Vagina (tissue), 2 donors: ENCODE data around the gene COPS7B. TPM values are rescaled to one million over a fixed set of nuclear protein-coding genes. Genes with fewer than 3 reads are reported as not detected.

Experiments
- DNase-seq, 2 donors: peaks; one replicate each; pipeline ENCODE4 v3.0.0-alpha.2; 2017; ENCODE audit errors: extremely low spot score in 2 of 2
- H3K27ac ChIP-seq: fragments of 200-600 bp; sonication (generic); one replicate; pipeline ENCODE4 v1.5.1; 2019
- H3K27me3 ChIP-seq: fragments of 200-600 bp; sonication (generic); one replicate; pipeline ENCODE4 v1.5.1; 2019
- H3K36me3 ChIP-seq, 2 donors: fragments of 200-600 bp; sonication (generic); one replicate each; pipeline ENCODE4 v1.5.1; 2017 to 2019
- H3K4me1 ChIP-seq: fragments of 200-600 bp; sonication (generic); one replicate; pipeline ENCODE4 v1.5.1; 2019
- H3K4me3 ChIP-seq, 2 donors: fragments of 200-600 bp; sonication (generic); 1 replicate in 1 of 2; 2 replicates in 1 of 2; pipeline ENCODE4 v1.5.1; 2016 to 2019
- H3K9me3 ChIP-seq: fragments of 200-600 bp; sonication (generic); one replicate; pipeline ENCODE4 v1.5.1; 2019
- POLR2A ChIP-seq, 2 donors: fragments of 450-650 bp; IDR thresholded peaks; one replicate each; pipeline ENCODE4 v1.6.1; 2017; ENCODE audit warnings: antibody characterized with exemption in 2 of 2, mild to moderate bottlenecking in 2 of 2, moderate library complexity in 2 of 2
- POLR2AphosphoS5 ChIP-seq, 2 donors: sonication (generic); formaldehyde crosslinking; IDR thresholded peaks; one replicate each; pipeline ENCODE4 v1.9.0; 2017; ENCODE audit warnings: antibody characterized with exemption in 2 of 2, mild to moderate bottlenecking in 2 of 2, low read depth in 1 of 2; ENCODE audit not compliant: insufficient read depth in 1 of 2
- intact Hi-C: fragments of 100-400 bp; cut with DNase I; formaldehyde crosslinking; loops from one replicate; pipeline ENCODE4 v1.15.1; 2023
- total RNA-seq: library from RNA; depleted of rRNA; stranded (reverse); fragments of >200 nt; gene quantifications from one replicate; pipeline ENCODE4 v1.2.3, GENCODE V29; 2016
- TF ChIP-seq, protein P1 (sequence below), 3 experiments: fragments of 450-650 bp in 2 of 3; fragments of 200-600 bp in 1 of 3; sonication (generic) in 1 of 3; IDR thresholded peaks; one replicate each; pipeline ENCODE4 v1.5.1; 2017 to 2019; ENCODE audit warnings: antibody characterized with exemption in 3 of 3, mild to moderate bottlenecking in 2 of 3, moderate library complexity in 2 of 3

Gene COPS7B
- total RNA-seq, 1 donor from 2014 or later: 21.1 TPM

DNA sequence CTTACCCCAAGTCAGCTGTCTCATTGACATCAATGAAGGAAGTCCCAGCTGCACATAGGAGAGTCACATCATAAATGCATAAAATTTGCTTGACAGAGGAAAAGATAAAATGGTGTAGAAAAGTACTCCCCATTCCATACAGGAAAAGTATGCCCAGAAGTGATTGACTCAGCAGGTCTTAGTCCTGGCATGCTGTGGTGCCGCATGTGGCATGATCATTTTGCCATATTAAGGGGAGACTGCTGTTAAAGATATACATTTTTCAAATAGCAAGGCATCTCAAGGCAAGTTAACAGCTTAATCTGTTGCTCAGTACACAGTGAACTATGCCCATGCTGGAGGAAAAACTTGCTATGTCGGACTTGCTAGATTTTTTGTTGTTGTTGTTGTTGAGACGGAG is 8.1 kb downstream of the COPS7B start:
- Histone ChIP-seq H3K9me3 (no peaks in the 10 kb centered on the region), H3K36me3 (peaks cover 0 to 49% of the 10 kb centered on the region in 2 donors), H3K4me3 (no peak overlapping the region), H3K27ac (no peak overlapping the region), H3K27me3 (no peaks in the 10 kb centered on the region), H3K4me1 (no peaks in the 10 kb centered on the region)
- no peak for DNase-seq
- intact Hi-C loops: no loop called here
- TF ChIP-seq POLR2A (IDR thresholded peaks at IDR 0.05) (no peak), POLR2AphosphoS5 (IDR thresholded peaks at IDR 0.05; ENCODE audit: insufficient read depth in 1 of 2, low read depth in 1 of 2) (no peak)
- TF ChIP-seq, protein P1, sequence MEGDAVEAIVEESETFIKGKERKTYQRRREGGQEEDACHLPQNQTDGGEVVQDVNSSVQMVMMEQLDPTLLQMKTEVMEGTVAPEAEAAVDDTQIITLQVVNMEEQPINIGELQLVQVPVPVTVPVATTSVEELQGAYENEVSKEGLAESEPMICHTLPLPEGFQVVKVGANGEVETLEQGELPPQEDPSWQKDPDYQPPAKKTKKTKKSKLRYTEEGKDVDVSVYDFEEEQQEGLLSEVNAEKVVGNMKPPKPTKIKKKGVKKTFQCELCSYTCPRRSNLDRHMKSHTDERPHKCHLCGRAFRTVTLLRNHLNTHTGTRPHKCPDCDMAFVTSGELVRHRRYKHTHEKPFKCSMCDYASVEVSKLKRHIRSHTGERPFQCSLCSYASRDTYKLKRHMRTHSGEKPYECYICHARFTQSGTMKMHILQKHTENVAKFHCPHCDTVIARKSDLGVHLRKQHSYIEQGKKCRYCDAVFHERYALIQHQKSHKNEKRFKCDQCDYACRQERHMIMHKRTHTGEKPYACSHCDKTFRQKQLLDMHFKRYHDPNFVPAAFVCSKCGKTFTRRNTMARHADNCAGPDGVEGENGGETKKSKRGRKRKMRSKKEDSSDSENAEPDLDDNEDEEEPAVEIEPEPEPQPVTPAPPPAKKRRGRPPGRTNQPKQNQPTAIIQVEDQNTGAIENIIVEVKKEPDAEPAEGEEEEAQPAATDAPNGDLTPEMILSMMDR (IDR thresholded peaks at IDR 0.05): no peak

DNA sequence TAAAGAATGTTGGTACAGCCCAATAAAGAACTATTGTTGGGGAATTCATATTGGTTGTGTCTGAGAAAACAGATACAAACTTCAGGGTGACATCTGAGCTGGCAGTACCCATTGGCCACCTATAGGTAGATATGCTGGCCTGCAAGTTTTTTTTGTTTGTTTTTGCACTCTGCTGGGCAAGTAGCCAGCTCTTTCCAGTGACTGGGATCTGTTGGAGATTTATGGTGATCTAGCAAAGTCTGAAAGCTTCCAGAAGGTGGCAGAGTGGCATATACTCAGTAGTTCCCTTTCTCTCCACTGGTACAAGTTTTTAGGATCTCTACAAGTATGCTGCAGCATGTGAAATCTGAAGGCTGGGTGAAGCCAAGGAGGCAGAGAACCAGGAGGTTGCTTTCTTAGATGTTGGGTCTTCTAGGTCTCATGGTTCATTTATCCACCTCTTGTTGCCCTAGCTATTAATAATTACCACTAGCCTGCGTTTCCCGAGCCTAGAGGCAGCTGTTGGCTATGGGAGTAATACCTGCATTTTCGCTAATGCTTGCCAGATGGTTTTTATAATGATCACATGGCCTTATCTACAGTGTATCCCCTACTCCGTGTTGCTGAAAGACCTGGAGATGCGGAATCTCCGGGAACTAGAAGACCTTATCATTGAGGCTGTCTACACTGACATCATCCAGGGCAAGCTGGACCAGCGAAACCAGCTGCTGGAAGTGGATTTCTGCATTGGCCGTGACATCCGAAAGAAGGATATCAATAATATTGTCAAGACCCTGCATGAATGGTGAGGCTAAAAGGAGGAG is 9.5 kb downstream of the COPS7B start:
- intact Hi-C loops: no loop called here
- Histone ChIP-seq H3K4me1 (no peaks in the 10 kb centered on the region), H3K27ac (no peak overlapping the region), H3K27me3 (no peaks in the 10 kb centered on the region), H3K36me3 (peaks cover 0 to 58% of the 10 kb centered on the region in 2 donors), H3K9me3 (no peaks in the 10 kb centered on the region), H3K4me3 (no peak overlapping the region)
- DNase-seq: no peak
- no peak for TF ChIP-seq POLR2AphosphoS5 (IDR thresholded peaks at IDR 0.05; ENCODE audit: insufficient read depth in 1 of 2, low read depth in 1 of 2)
- TF ChIP-seq, protein P1 (IDR thresholded peaks at IDR 0.05): no peak
- no peak for TF ChIP-seq POLR2A (IDR thresholded peaks at IDR 0.05)

DNA sequence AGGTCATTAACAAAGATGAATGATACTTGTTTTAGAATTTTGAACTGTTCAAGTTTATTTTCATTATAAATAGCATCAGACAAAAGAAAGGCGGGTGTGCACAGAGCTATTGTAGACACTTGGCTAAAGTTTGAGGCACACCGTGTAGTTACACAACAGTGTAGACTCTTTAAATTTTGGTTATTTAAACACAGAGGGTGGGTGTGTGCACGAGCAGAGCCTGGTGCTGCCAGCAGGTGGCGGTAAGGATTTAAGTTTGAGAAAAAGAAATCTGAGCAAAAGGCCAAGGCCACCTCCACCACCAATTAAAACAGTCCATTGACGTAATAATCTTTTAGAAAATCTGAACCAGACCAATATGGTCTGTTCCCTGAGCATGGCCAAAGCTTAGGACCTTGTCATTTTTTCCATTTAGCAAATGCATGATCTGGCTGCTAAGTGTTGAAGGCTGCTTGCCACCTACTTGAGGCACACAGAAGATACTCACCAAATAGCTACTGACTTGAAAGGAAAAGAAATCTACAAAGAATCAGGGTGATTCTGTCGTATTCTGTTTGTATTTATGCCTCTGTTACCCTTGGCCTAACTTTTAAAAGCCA is 14.3 kb downstream of the COPS7B start:
- intact Hi-C loops: no loop called here
- no peak for DNase-seq
- H3K4me3 ChIP-seq: no peak overlapping the region
- H3K36me3 ChIP-seq: peaks cover 0 to 51% of the 10 kb centered on the region in 2 donors
- no peak overlapping the region for H3K27ac ChIP-seq
- H3K9me3 ChIP-seq: no peaks in the 10 kb centered on the region
- TF ChIP-seq, protein P1 (IDR thresholded peaks at IDR 0.05): no peak
- TF ChIP-seq POLR2A (IDR thresholded peaks at IDR 0.05): no peak
- TF ChIP-seq POLR2AphosphoS5 (IDR thresholded peaks at IDR 0.05; ENCODE audit: insufficient read depth in 1 of 2, low read depth in 1 of 2): no peak
- no peaks in the 10 kb centered on the region for H3K27me3 ChIP-seq
- H3K4me1 ChIP-seq: no peaks in the 10 kb centered on the region

DNA sequence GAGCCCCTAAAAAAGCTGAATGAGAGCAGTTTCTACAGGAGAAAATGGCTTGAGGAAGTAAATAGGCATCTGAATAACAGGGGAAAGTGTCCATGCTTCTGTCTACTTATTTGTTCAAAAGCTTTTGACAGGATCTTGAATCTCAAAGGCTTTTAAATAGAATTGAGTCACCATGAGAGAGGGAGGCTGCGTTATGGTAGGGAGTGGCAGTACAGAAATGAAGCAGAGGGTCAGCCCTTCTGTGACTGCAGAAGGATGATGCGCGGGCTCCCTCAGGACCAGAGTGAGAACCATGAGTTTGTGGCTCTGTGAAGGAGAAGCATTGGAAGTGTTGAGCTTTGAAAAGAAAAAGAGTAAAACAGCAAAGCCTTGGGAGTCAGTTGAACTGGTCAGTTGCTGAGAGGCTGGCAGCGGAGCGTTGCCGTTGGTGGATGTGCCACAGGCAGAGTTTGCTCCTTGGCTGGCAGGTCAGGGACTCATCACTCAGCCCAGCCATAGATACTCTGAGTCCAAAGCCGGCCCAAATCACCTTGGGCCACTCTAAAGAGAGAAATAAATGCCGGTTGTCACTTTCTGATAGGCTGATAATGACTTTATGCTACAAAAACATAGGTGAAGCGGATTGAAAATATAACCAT is 17.4 kb downstream of the COPS7B start:
- Histone ChIP-seq H3K27ac (no peak overlapping the region), H3K4me1 (no peaks in the 10 kb centered on the region), H3K36me3 (peaks cover 0 to 51% of the 10 kb centered on the region in 2 donors), H3K27me3 (no peaks in the 10 kb centered on the region), H3K9me3 (no peaks in the 10 kb centered on the region), H3K4me3 (no peak overlapping the region)
- intact Hi-C loops: no loop called here
- TF ChIP-seq POLR2AphosphoS5 (IDR thresholded peaks at IDR 0.05; ENCODE audit: insufficient read depth in 1 of 2, low read depth in 1 of 2) (no peak), POLR2A (IDR thresholded peaks at IDR 0.05) (no peak)
- TF ChIP-seq, protein P1 (IDR thresholded peaks at IDR 0.05): no peak
- no peak for DNase-seq
